HepG2 (cell line): ENCODE measurements around the gene ZNF384. TPM values are rescaled to one million over a fixed set of nuclear protein-coding genes. Genes with fewer than 3 reads are reported as not detected.

Source experiments
- BORCS8-MEF2B ChIP-seq: sonication (generic); formaldehyde crosslinking; IDR thresholded peaks from 2 replicates; pipeline ENCODE4 v1.8.0; 2022; ENCODE audit warnings: mild to moderate bottlenecking, missing genetic modification reagents
- HMG20B ChIP-seq: conservative IDR thresholded peaks from 2 replicates; pipeline ENCODE4 v1.6.1; 2016; ENCODE audit warnings: missing genetic modification reagents, missing compliant biosample characterization
- HOXA5 ChIP-seq: sonication (generic); formaldehyde crosslinking; IDR thresholded peaks from 2 replicates; pipeline ENCODE4 v1.4.0; 2020; ENCODE audit warnings: missing genetic modification reagents
- KDM2A ChIP-seq: sonication (generic); formaldehyde crosslinking; IDR thresholded peaks from 2 replicates; pipeline ENCODE4 v1.4.0; 2020; ENCODE audit warnings: low read depth, missing genetic modification reagents, borderline replicate concordance
- MAZ ChIP-seq, 2 experiments: sonication (generic) in 1 of 2; formaldehyde crosslinking in 1 of 2; IDR thresholded peaks; 2 replicates each; pipeline versions ENCODE4 v1.5.0 to v1.6.1; 2012 to 2020; ENCODE audit warnings: low read depth in 2 of 2, mild to moderate bottlenecking in 2 of 2, borderline replicate concordance in 1 of 2, improper control_type of control experiment in 1 of 2, low read length in 1 of 2, missing genetic modification reagents in 1 of 2, moderate library complexity in 1 of 2
- MED1 ChIP-seq: sonication (generic); formaldehyde crosslinking; IDR thresholded peaks from 2 replicates; pipeline ENCODE4 v1.4.0; 2020; ENCODE audit warnings: missing genetic modification reagents
- MLLT10 ChIP-seq: sonication (generic); formaldehyde crosslinking; IDR thresholded peaks from 2 replicates; pipeline ENCODE4 v1.4.0; 2020; ENCODE audit warnings: missing genetic modification reagents
- MTERF4 ChIP-seq: sonication (generic); formaldehyde crosslinking; IDR thresholded peaks from 2 replicates; pipeline ENCODE4 v1.8.0; 2023; ENCODE audit warnings: mild to moderate bottlenecking, missing genetic modification reagents
- RFX3 ChIP-seq: IDR thresholded peaks from 2 replicates; pipeline ENCODE4 v1.6.1; 2016; ENCODE audit warnings: missing biosample characterization, missing genetic modification reagents
- SNAI1 ChIP-seq: sonication (generic); formaldehyde crosslinking; IDR thresholded peaks from 2 replicates; pipeline ENCODE4 v1.5.0; 2020; ENCODE audit warnings: mild to moderate bottlenecking, missing genetic modification reagents, borderline replicate concordance
- ZBTB7A ChIP-seq: sonication (generic); formaldehyde crosslinking; IDR thresholded peaks from 2 replicates; pipeline ENCODE4 v1.8.0; 2022; ENCODE audit warnings: mild to moderate bottlenecking, missing genetic modification reagents
- ZNF3 ChIP-seq: IDR thresholded peaks from 2 replicates; pipeline ENCODE4 v1.7.0; 2017; ENCODE audit warnings: inconsistent platforms
- ZNF441 ChIP-seq: sonication (generic); formaldehyde crosslinking; IDR thresholded peaks from 2 replicates; pipeline ENCODE4 v1.7.0; 2021; ENCODE audit warnings: missing genetic modification reagents, borderline replicate concordance
- ZNF451 ChIP-seq: sonication (generic); formaldehyde crosslinking; IDR thresholded peaks from 2 replicates; pipeline ENCODE4 v1.5.0; 2020; ENCODE audit warnings: mild to moderate bottlenecking, missing genetic modification reagents
- ZNF572 ChIP-seq: sonication (generic); formaldehyde crosslinking; IDR thresholded peaks from 2 replicates; pipeline ENCODE4 v1.5.1; 2020; ENCODE audit warnings: mild to moderate bottlenecking, missing genetic modification reagents
- ZNF619 ChIP-seq: sonication (generic); formaldehyde crosslinking; IDR thresholded peaks from 2 replicates; pipeline ENCODE4 v1.4.0; 2020; ENCODE audit warnings: mild to moderate bottlenecking, missing genetic modification reagents
- ZNF782 ChIP-seq: sonication (generic); formaldehyde crosslinking; IDR thresholded peaks from 2 replicates; pipeline ENCODE4 v1.4.0; 2020; ENCODE audit warnings: missing genetic modification reagents, mild to moderate bottlenecking, borderline replicate concordance
- polyA plus RNA-seq, 8 experiments: library from polyadenylated mRNA; depleted of rRNA in 3 of 8; stranded (reverse) in 7 of 8; unstranded in 1 of 8; fragments of >200 nt; fragmentation: Illumina TruSeq in 4 of 8; extraction: Trizol in 4 of 8; gene quantifications; 2 replicates each; pipeline versions ENCODE4 v1.2.1 to v1.2.3, GENCODE V29; 2011 to 2016; ENCODE audit warnings: low read depth in 4 of 8, missing spikeins in 1 of 8, mixed read lengths in 1 of 8; ENCODE audit not compliant: insufficient read depth in 1 of 8
- total RNA-seq, 5 experiments: library from RNA; depleted of rRNA; stranded (reverse); fragments of >200 nt; fragmentation: Illumina TruSeq; extraction: Trizol; gene quantifications; 2 replicates each; pipeline ENCODE4 v1.2.3, GENCODE V29; 2016; ENCODE audit warnings: low read depth in 1 of 5
- TF ChIP-seq, protein P1 (sequence below): sonication (generic); formaldehyde crosslinking; IDR thresholded peaks from 2 replicates; pipeline ENCODE4 v1.4.0; 2020; ENCODE audit warnings: missing genetic modification reagents, low read depth, mild to moderate bottlenecking, borderline replicate concordance
- TF ChIP-seq, protein P2 (sequence below): fragments of 450-650 bp; IDR thresholded peaks from 2 replicates; pipeline ENCODE4 v1.6.1; 2017; ENCODE audit warnings: mild to moderate bottlenecking

ZNF384 gene
- total and polyA plus RNA-seq, 2 of the 13 experiments (the other 11 are each of a cell fraction or from before 2014, with no cell fraction given) = 23.6 to 55.3 TPM

DNA sequence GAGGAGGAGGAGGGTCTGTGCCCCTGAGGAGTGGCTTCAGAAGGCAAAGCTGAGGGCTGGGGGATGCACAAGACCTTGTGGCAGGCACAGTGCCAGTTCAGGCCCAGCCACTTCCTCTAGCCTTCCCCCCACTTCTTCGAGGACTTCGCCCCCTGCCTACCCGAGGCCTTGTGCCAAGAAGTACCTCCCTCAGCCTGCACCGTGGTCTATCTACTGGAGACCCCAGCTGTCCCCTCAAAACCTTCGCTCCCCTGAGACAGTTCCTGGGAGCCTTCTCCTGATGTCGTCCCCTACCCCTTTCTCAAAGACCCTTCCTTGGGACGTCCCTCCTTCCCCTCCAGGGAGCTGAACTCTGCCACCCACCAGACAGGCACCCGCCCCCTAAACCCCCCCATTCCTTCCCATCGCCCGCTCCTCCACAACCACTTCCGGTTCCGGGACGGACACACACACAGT is 604 bp downstream of the ZNF384 start (continued):
- TF ChIP-seq, protein P1, sequence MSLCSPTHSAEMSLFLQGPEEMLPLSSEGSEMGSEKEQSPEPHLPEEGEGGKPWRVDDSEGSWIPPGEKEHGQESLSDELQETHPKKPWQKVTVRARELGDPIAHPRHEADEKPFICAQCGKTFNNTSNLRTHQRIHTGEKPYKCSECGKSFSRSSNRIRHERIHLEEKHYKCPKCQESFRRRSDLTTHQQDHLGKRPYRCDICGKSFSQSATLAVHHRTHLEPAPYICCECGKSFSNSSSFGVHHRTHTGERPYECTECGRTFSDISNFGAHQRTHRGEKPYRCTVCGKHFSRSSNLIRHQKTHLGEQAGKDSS = 0 out of 2 replicates have a peak, but pooled peaks have one; percentile 73
- TF ChIP-seq ZNF3 (CRISPR knock-in tag) (no peak), ZNF619 (0 out of 2 replicates have a peak, but pooled peaks have one; percentile 58), ZNF441 (CRISPR knock-in tag) (no peak), BORCS8-MEF2B (CRISPR knock-in tag) (0 out of 2 replicates have a peak, but pooled peaks have one; percentile 12), HOXA5 (CRISPR knock-in tag) (peak; percentile 38; the same call in 1 of the 2 replicates), MLLT10 (CRISPR knock-in tag) (no peak), KDM2A (no peak), SNAI1 (CRISPR knock-in tag) (0 out of 2 replicates have a peak, but pooled peaks have one; percentile 33), ZNF782 (CRISPR knock-in tag) (no peak), ZNF451 (no peak), ZNF572 (no peak), MED1 (CRISPR knock-in tag) (peak; percentile 23; the same call in 1 of the 2 replicates), MAZ (IDR thresholded peaks at IDR 0.05; ENCODE audit: borderline replicate concordance, low read depth, low read length) (no peak), MAZ (CRISPR knock-in tag; IDR thresholded peaks at IDR 0.05; ENCODE audit: low read depth) (no peak), MTERF4 (peak; percentile 35; the same call in 1 of the 2 replicates), ZBTB7A (CRISPR knock-in tag) (peak; percentile 52; the same call in 1 of the 2 replicates), RFX3 (no peak), HMG20B (CRISPR knock-in tag) (no peak)
- TF ChIP-seq, protein P2, sequence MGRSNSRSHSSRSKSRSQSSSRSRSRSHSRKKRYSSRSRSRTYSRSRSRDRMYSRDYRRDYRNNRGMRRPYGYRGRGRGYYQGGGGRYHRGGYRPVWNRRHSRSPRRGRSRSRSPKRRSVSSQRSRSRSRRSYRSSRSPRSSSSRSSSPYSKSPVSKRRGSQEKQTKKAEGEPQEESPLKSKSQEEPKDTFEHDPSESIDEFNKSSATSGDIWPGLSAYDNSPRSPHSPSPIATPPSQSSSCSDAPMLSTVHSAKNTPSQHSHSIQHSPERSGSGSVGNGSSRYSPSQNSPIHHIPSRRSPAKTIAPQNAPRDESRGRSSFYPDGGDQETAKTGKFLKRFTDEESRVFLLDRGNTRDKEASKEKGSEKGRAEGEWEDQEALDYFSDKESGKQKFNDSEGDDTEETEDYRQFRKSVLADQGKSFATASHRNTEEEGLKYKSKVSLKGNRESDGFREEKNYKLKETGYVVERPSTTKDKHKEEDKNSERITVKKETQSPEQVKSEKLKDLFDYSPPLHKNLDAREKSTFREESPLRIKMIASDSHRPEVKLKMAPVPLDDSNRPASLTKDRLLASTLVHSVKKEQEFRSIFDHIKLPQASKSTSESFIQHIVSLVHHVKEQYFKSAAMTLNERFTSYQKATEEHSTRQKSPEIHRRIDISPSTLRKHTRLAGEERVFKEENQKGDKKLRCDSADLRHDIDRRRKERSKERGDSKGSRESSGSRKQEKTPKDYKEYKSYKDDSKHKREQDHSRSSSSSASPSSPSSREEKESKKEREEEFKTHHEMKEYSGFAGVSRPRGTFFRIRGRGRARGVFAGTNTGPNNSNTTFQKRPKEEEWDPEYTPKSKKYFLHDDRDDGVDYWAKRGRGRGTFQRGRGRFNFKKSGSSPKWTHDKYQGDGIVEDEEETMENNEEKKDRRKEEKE = no peak
